NT2/D1 (cell line): ENCODE results near the gene TMEM116.

Experiments used
- SUZ12 ChIP-seq: IDR thresholded peaks from 2 replicates; pipeline ENCODE4 v1.6.1; 2011; ENCODE audit not compliant: insufficient read length, insufficient read depth; ENCODE audit errors: extremely low read depth
- YY1 ChIP-seq: IDR thresholded peaks from 2 replicates; pipeline ENCODE4 v1.6.1; 2011; ENCODE audit not compliant: insufficient read length, insufficient read depth
- ZNF274 ChIP-seq: IDR thresholded peaks from 2 replicates; pipeline ENCODE4 v1.6.1; 2011; ENCODE audit warnings: mild to moderate bottlenecking, low read depth, low read length

GRCh38 chr12:111901182-111901581, 111.8 kb downstream of the TMEM116 start:
- TF ChIP-seq ZNF274 = no peak
- TF ChIP-seq SUZ12 = no peak
- no peak for TF ChIP-seq YY1
